CD14-positive monocyte (primary cell): ENCODE data around the gene TRAK2. TPM values are rescaled to one million over a fixed set of nuclear protein-coding genes. Genes with fewer than 3 reads are reported as not detected.

ENCODE experiments used
- DNase-seq, 3 donors: peaks; one replicate each; pipeline ENCODE4 v3.0.0-alpha.2; 2011 to 2022
- H2AFZ ChIP-seq: 2 replicates; pipeline ENCODE4 v1.6.0; 2012; ENCODE audit warnings: mild to moderate bottlenecking, low read depth, low read length, inconsistent platforms; ENCODE audit not compliant: insufficient read depth, poor library complexity, severe bottlenecking
- H3K27ac ChIP-seq, 2 donors: 1 replicate in 1 of 2; 2 replicates in 1 of 2; pipeline ENCODE4 v1.5.1; 2012 to 2013; ENCODE audit warnings: low read length in 2 of 2, control low read depth in 1 of 2, inconsistent platforms in 1 of 2, low read depth in 1 of 2, mild to moderate bottlenecking in 1 of 2
- H3K27me3 ChIP-seq, 2 donors: one replicate each; pipeline versions ENCODE4 v1.6.0 to v1.6.1; 2011 to 2013; ENCODE audit warnings: low read length in 2 of 2; ENCODE audit not compliant: control insufficient read depth in 2 of 2, insufficient read depth in 2 of 2
- H3K36me3 ChIP-seq, 2 donors: replicated peaks in 1 of 2; 1 replicate in 1 of 2; 2 replicates in 1 of 2; pipeline versions ENCODE4 v1.5.1 to v1.6.1; 2012 to 2013; ENCODE audit warnings: low read length in 2 of 2, control low read depth in 1 of 2, inconsistent platforms in 1 of 2, mild to moderate bottlenecking in 1 of 2; ENCODE audit not compliant: insufficient read depth in 2 of 2, control insufficient read depth in 1 of 2
- H3K4me1 ChIP-seq, 2 donors: 1 replicate in 1 of 2; 2 replicates in 1 of 2; pipeline versions ENCODE4 v1.5.1 to v1.6.1; 2012 to 2013; ENCODE audit warnings: low read length in 2 of 2, control low read depth in 1 of 2, inconsistent platforms in 1 of 2, mild to moderate bottlenecking in 1 of 2, moderate library complexity in 1 of 2; ENCODE audit not compliant: insufficient read depth in 2 of 2, control insufficient read depth in 1 of 2
- H3K4me2 ChIP-seq: replicated peaks from 2 replicates; pipeline ENCODE3; 2012; ENCODE audit warnings: low read length, moderate library complexity, mild to moderate bottlenecking; ENCODE audit not compliant: poor library complexity, severe bottlenecking; ENCODE audit errors: extremely low read depth
- H3K4me3 ChIP-seq, 3 experiments: fragments of 200-600 bp in 1 of 3; sonication (generic) in 1 of 3; replicated peaks in 1 of 3; 1 replicate in 2 of 3; 2 replicates in 1 of 3; pipeline ENCODE4 v1.5.1; 2011 to 2013; ENCODE audit warnings: low read length in 3 of 3, mild to moderate bottlenecking in 3 of 3, control low read depth in 2 of 3, low read depth in 2 of 3, inconsistent platforms in 1 of 3, moderate library complexity in 1 of 3
- H3K79me2 ChIP-seq: 2 replicates; pipeline ENCODE4 v1.6.0; 2012; ENCODE audit warnings: mild to moderate bottlenecking, control low read depth, inconsistent platforms, low read length, moderate library complexity; ENCODE audit not compliant: insufficient read depth
- H3K9ac ChIP-seq: 2 replicates; pipeline ENCODE4 v1.6.0; 2017; ENCODE audit warnings: low read length, mild to moderate bottlenecking; ENCODE audit not compliant: insufficient read depth, poor library complexity, severe bottlenecking
- H3K9me3 ChIP-seq, 2 donors: replicated peaks in 1 of 2; 1 replicate in 1 of 2; 2 replicates in 1 of 2; pipeline versions ENCODE4 v1.5.1 to v1.6.1; 2012 to 2013; ENCODE audit warnings: low read length in 2 of 2, control low read depth in 1 of 2; ENCODE audit not compliant: control insufficient read depth in 1 of 2, insufficient read depth in 1 of 2
- H4K20me1 ChIP-seq: 2 replicates; pipeline ENCODE4 v1.6.0; 2012; ENCODE audit warnings: mild to moderate bottlenecking, low read length, control low read depth, moderate library complexity; ENCODE audit not compliant: insufficient read depth
- H3K27ac Mint-ChIP-seq, 7 donors: one replicate each; pipeline ENCODE4 v1.8.0; 2020; ENCODE audit warnings: mild to moderate bottlenecking in 7 of 7, mixed read lengths in 7 of 7, moderate library complexity in 6 of 7, inconsistent platforms in 2 of 7
- H3K27me3 Mint-ChIP-seq, 3 donors: one replicate each; pipeline ENCODE4 v1.8.0; 2021 to 2022; ENCODE audit warnings: low read depth in 3 of 3, mild to moderate bottlenecking in 3 of 3, mixed read lengths in 3 of 3, moderate library complexity in 3 of 3, inconsistent platforms in 1 of 3
- H3K36me3 Mint-ChIP-seq, 2 donors: one replicate each; pipeline ENCODE4 v1.8.0; 2020; ENCODE audit warnings: mixed read lengths in 2 of 2, inconsistent platforms in 1 of 2, mild to moderate bottlenecking in 1 of 2
- H3K4me1 Mint-ChIP-seq: one replicate; pipeline ENCODE4 v1.8.0; 2020; ENCODE audit warnings: mild to moderate bottlenecking, mixed read lengths
- H3K4me3 Mint-ChIP-seq, 2 donors: one replicate each; pipeline ENCODE4 v1.8.0; 2020; ENCODE audit warnings: mild to moderate bottlenecking in 2 of 2, mixed read lengths in 2 of 2, moderate library complexity in 1 of 2
- H3K9me3 Mint-ChIP-seq, 7 donors: one replicate each; pipeline ENCODE4 v1.8.0; 2020 to 2022; ENCODE audit warnings: mixed read lengths in 7 of 7, mild to moderate bottlenecking in 6 of 7, moderate library complexity in 6 of 7, inconsistent platforms in 2 of 7
- CTCF ChIP-seq: fragments of 200-600 bp; IDR thresholded peaks from one replicate; pipeline ENCODE4 v1.8.0; 2022; ENCODE audit warnings: antibody characterized with exemption, mild to moderate bottlenecking
- WGBS: methylation state at CpG from one replicate; pipeline ENCODE4 v1.1.5; 2013; ENCODE audit warnings: missing lambda C conversion rate; ENCODE audit not compliant: insufficient coverage; 5-methylcytosine and 5-hydroxymethylcytosine counted together
- intact Hi-C, 2 donors: fragments of 100-400 bp; cut with micrococcal nuclease; formaldehyde crosslinking; loops; one replicate each; pipeline versions ENCODE4 v1.15.0 to v1.15.1; 2023
- polyA plus RNA-seq, 3 donors: library from polyadenylated mRNA; depleted of rRNA in 1 of 3; unstranded in 2 of 3; stranded (reverse) in 1 of 3; fragments of 300-500 nt in 2 of 3; fragments of >200 nt in 1 of 3; fragmentation: Illumina TruSeq in 2 of 3; gene quantifications; 1 replicate in 2 of 3; 2 replicates in 1 of 3; pipeline ENCODE4 v1.2.3, GENCODE V29; 2012 to 2021

Gene TRAK2
- polyA plus RNA-seq, 3 donors, result 7.6 to 16.8 (median 15.3) TPM

DNA sequence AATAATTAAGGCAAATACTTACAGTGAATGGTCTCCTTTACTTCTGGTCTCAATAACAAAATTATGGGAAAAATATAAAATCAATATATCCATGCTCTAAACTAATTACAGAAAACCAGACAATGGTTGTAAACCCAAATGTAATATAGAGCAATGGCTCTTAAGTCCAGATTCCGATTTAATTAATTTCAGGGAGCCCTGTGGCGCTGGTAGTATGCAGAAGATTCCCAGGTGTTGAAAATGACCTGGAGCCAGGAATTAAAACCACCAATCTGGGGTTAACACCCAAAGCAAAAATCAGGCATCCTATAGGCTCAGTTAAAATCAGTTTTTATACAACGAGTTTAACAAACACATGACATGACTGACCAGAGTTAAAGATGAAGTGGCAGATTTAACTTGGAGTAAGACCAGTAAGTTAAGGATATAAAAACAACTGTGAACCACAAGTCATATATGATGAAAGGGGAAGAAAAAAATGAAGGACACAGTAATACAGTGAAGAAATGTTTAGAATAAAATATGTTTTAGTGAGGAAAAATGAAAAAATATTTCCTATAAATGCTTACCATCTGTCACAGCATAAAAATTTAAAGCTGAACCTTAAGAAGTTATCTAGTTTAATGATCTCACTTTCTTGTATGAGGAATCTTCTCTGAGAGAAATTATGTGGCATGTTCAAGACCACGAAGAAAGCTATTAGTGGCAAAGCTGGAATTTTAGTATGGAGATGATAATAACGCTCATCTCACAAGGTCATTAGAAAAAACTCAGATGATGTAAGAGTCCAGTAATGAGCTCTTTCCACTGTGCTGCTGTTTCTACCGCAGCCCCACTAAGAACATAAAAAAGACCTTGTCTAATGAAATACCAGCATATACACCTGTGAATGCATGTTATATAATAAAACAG is 48.4 kb downstream of the TRAK2 start:
- DNase-seq, result no peak
- H3K27me3 ChIP-seq, result no peaks in the 10 kb centered on the region
- Mint-ChIP-seq H3K4me1 (peaks cover 12% of the 10 kb centered on the region), H3K4me3 (no peak overlapping the region), H3K9me3 (no peaks in the 10 kb centered on the region), H3K36me3 (peaks cover 39 to 44% of the 10 kb centered on the region in 2 donors), H3K27me3 (peaks cover 0 to 2% (median 0%) of the 10 kb centered on the region in 3 donors), H3K27ac (no peak overlapping the region)
- H4K20me1 ChIP-seq, result no peaks in the 10 kb centered on the region
- H2AFZ ChIP-seq, result no peak overlapping the region
- H3K9ac ChIP-seq, result no peak overlapping the region
- H3K27ac ChIP-seq, result no peak overlapping the region
- intact Hi-C loops, result no loop called here
- H3K79me2 ChIP-seq, result no peaks in the 10 kb centered on the region
- no peaks in the 10 kb centered on the region for H3K9me3 ChIP-seq
- no peak overlapping the region for H3K4me2 ChIP-seq
- H3K36me3 ChIP-seq, result peaks cover 18 to 50% of the 10 kb centered on the region in 2 donors
- WGBS, result no CpG with 5 or more reads among the region's 6 CpGs
- H3K4me3 ChIP-seq, result no peak overlapping the region
- H3K4me1 ChIP-seq, result peaks cover 3 to 9% of the 10 kb centered on the region in 2 donors
- no peak for TF ChIP-seq CTCF

DNA sequence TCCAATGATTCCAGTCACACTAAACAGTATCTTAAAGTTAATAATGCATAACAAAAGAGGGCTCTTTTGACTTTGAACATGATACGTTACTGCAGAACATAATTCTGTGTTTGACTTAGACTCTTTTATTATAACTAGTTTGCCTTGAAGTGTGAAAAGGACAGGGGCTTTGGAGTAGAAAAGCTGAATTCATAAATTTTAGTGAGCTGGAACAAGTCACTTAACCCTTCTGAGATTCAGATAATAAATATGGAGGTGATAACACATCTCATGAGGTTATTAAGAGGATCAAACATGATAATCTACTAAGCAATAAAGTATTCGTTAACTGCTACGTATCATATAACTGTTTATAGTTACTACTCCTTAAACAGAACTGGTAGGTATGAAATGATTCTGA is 49.4 kb downstream of the TRAK2 start:
- no peak overlapping the region for H3K4me3 ChIP-seq
- no CpG with 5 or more reads among the region's 3 CpGs for WGBS
- no peak overlapping the region for H3K4me3 Mint-ChIP-seq
- no peak for DNase-seq
- H3K27ac Mint-ChIP-seq, result no peak overlapping the region
- no peaks in the 10 kb centered on the region for H3K9me3 ChIP-seq
- H3K4me1 ChIP-seq, result peaks cover 3 to 8% of the 10 kb centered on the region in 2 donors
- no peak for TF ChIP-seq CTCF
- H3K4me2 ChIP-seq, result no peak overlapping the region
- no peak overlapping the region for H3K9ac ChIP-seq
- no peak overlapping the region for H2AFZ ChIP-seq
- peaks cover 48 to 51% of the 10 kb centered on the region in 2 donors for H3K36me3 Mint-ChIP-seq
- no peaks in the 10 kb centered on the region for H3K27me3 ChIP-seq
- no peaks in the 10 kb centered on the region for H4K20me1 ChIP-seq
- H3K27me3 Mint-ChIP-seq, result peaks cover 0 to 2% (median 0%) of the 10 kb centered on the region in 3 donors
- intact Hi-C loops, result no loop called here
- no peak overlapping the region for H3K27ac ChIP-seq
- H3K79me2 ChIP-seq, result no peaks in the 10 kb centered on the region
- no peaks in the 10 kb centered on the region for H3K9me3 Mint-ChIP-seq
- H3K36me3 ChIP-seq, result peaks cover 29 to 61% of the 10 kb centered on the region in 2 donors
- peaks cover 6% of the 10 kb centered on the region for H3K4me1 Mint-ChIP-seq
